HL-60 (cell line): ENCODE data around the gene TOMM34.

Experiments used
- DNase-seq, 2 experiments: peaks; one replicate each; pipeline ENCODE4 v3.0.0-alpha.2; 2010 to 2020; ENCODE audit warnings: low read depth in 1 of 2, low spot score in 1 of 2
- H3K27ac ChIP-seq: fragments of 250-450 bp; sonication (Bioruptor Pico); replicated peaks from 2 replicates; pipeline ENCODE4 v1.5.1; 2020; ENCODE audit warnings: mild to moderate bottlenecking, moderate library complexity
- H3K27me3 ChIP-seq: fragments of 250-450 bp; sonication (Bioruptor Pico); 2 replicates; pipeline ENCODE4 v1.5.1; 2021; ENCODE audit warnings: mild to moderate bottlenecking, moderate library complexity; ENCODE audit not compliant: insufficient read depth, poor library complexity, severe bottlenecking
- H3K4me3 ChIP-seq: replicated peaks from 2 replicates; pipeline ENCODE4 v1.5.1; 2011; ENCODE audit warnings: mild to moderate bottlenecking, control low read depth, low read length; ENCODE audit not compliant: insufficient read depth
- CTCF ChIP-seq: IDR thresholded peaks from one replicate; pipeline ENCODE4 v1.5.1; 2011; ENCODE audit warnings: low read length, control low read depth, inconsistent platforms; ENCODE audit not compliant: insufficient read depth
- GABPA ChIP-seq: IDR thresholded peaks from 2 replicates; pipeline ENCODE4 v1.6.1; 2012; ENCODE audit warnings: low read depth
- POLR2AphosphoS5 ChIP-seq: IDR thresholded peaks from 2 replicates; pipeline ENCODE4 v1.6.1; 2012; ENCODE audit warnings: low read depth
- SPI1 ChIP-seq: IDR thresholded peaks from 2 replicates; pipeline ENCODE4 v1.6.1; 2012; ENCODE audit warnings: low read depth, mild to moderate bottlenecking, borderline replicate concordance
- TF ChIP-seq, protein P1 (sequence below): IDR thresholded peaks from 2 replicates; pipeline ENCODE4 v1.6.1; 2012; ENCODE audit warnings: low read depth; ENCODE audit not compliant: insufficient replicate concordance

The TOMM34 gene

DNA sequence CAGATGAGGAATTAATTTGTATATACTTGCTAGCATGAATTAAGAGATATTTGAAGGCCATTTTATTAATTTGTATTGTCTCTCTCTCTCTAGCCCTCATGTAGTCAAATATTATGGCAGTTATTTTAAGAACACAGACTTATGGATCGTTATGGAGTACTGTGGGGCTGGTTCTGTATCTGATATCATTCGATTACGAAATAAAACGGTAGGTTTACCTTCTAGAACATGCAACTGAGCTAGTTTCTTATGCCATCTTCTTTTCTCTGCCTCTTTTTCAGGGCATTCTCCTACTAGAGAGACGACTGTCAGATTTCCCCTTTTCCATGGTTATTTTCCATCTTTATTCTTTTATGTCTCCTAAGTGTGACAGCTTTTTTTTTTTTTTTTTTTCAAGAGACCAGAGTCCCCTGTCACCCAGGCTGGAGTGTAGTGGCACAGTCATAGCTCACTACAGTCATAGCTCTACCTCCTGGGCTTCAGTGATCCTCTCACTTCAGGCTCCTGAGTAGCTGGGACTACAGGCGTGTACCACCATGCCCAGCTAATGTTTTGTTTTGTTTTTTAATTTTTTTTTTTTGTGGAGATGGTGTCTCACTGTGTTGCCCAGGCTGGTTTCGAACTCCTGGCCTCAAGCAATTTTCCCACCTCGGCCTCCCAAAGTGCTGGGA, 21.7 kb upstream of the TOMM34 start:
- TF ChIP-seq, protein P1, sequence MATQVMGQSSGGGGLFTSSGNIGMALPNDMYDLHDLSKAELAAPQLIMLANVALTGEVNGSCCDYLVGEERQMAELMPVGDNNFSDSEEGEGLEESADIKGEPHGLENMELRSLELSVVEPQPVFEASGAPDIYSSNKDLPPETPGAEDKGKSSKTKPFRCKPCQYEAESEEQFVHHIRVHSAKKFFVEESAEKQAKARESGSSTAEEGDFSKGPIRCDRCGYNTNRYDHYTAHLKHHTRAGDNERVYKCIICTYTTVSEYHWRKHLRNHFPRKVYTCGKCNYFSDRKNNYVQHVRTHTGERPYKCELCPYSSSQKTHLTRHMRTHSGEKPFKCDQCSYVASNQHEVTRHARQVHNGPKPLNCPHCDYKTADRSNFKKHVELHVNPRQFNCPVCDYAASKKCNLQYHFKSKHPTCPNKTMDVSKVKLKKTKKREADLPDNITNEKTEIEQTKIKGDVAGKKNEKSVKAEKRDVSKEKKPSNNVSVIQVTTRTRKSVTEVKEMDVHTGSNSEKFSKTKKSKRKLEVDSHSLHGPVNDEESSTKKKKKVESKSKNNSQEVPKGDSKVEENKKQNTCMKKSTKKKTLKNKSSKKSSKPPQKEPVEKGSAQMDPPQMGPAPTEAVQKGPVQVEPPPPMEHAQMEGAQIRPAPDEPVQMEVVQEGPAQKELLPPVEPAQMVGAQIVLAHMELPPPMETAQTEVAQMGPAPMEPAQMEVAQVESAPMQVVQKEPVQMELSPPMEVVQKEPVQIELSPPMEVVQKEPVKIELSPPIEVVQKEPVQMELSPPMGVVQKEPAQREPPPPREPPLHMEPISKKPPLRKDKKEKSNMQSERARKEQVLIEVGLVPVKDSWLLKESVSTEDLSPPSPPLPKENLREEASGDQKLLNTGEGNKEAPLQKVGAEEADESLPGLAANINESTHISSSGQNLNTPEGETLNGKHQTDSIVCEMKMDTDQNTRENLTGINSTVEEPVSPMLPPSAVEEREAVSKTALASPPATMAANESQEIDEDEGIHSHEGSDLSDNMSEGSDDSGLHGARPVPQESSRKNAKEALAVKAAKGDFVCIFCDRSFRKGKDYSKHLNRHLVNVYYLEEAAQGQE, result no peak
- TF ChIP-seq GABPA (no peak), CTCF (no peak), SPI1 (no peak), POLR2AphosphoS5 (no peak)
- no peak overlapping the region for H3K4me3 ChIP-seq
- DNase-seq, result no peak
- no peaks in the 10 kb centered on the region for H3K27me3 ChIP-seq
- H3K27ac ChIP-seq, result peak overlapping the region; percentile 44

- H3K27ac ChIP-seq, result peak overlapping the region; percentile 85
- DNase-seq, result peak; percentile 72 to 91
- no peak overlapping the region for H3K4me3 ChIP-seq
- H3K27me3 ChIP-seq, result no peaks in the 10 kb centered on the region
- peak; percentile 31; the same call in 1 of the 2 replicates for TF ChIP-seq SPI1
- TF ChIP-seq POLR2AphosphoS5, result 0 out of 2 replicates have a peak, but pooled peaks have one; percentile 25
- no peak for TF ChIP-seq GABPA
These were observed 19.0 kb upstream of the TOMM34 start for GRCh38 chr20:44979090-44979621.

DNA sequence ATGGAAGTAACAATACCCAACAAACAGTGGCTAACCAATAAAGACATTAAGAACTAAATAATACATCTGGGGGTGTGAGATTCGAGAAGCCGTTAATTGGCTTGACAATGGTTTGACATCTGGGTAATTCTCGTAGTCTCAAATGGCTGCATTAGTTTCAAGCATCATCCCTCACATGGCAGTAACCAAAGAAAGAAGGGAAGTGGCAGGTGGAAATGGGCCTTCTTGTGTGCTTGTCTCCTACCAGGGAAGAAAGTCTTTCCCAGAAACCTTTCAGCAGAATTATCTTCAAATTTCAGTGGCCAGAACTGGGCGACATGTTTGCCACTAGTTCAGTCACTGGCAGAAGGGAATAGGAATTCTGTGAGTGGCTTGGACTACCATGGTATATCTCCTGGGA, 16.5 kb upstream of the TOMM34 start:
- H3K27ac ChIP-seq, result 0 out of 2 replicates have a peak overlapping the region, but pooled peaks have one; percentile 85
- no peaks in the 10 kb centered on the region for H3K27me3 ChIP-seq
- DNase-seq, result no peak
- H3K4me3 ChIP-seq, result no peak overlapping the region
- TF ChIP-seq POLR2AphosphoS5 (no peak), SPI1 (no peak), CTCF (no peak), GABPA (no peak)
- TF ChIP-seq, protein P1, result no peak

DNA sequence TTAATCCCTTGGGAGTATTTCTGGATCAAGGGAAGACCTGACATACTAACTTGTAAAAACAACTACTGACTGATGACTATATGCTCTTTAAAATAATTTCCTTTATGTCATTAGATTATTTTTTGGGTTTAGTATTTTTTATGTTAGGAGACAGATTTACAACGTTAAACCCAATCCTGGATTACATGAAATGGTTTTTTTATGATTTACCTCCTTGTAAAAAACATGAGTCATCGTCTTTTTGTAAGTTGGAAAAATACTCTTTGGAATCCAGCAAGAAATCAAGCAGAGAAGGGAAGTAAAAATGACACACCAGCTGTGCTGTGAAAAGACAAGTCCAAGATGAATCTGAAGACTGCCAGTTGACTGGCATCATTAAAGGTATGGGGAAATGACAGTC, 12.9 kb upstream of the TOMM34 start:
- Histone ChIP-seq H3K27ac (no peak overlapping the region), H3K27me3 (no peaks in the 10 kb centered on the region), H3K4me3 (no peak overlapping the region)
- DNase-seq, result no peak
- TF ChIP-seq POLR2AphosphoS5 (no peak), CTCF (no peak), SPI1 (no peak)
